ENCODE measurements around the gene SERPINB8. TPM values are rescaled to one million over a fixed set of nuclear protein-coding genes. Genes with fewer than 3 reads are reported as not detected.

SERPINB8 gene
- total RNA-seq, 1 experiment from 2014 or later: 27.2 TPM

DNA sequence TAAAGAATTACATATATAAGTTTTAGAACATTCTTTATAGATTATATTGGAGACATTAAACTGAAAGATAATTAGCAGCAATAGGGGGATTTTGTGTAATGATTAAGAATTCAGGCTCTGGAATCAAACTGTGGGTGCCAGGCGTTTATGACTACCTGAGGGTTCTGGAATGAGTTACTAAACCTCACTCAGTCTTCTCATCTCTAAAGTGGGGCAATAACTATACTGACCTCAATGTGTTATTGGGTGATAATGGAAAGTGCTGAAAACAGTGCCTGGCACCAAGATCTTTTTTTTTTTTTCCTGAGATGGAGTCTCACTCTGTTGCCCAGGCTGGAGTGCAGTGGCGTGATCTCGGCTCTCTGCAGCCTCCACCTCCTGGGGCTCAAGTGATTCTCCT is 7.2 kb downstream of the SERPINB8 start:
- H3K9me3 ChIP-seq (replicated peaks): no peaks in the 10 kb centered on the region
- no peak overlapping the region for H3K27ac ChIP-seq
- H3K27me3 ChIP-seq (replicated peaks): no peaks in the 10 kb centered on the region
- peaks cover 21% of the 10 kb centered on the region for H3K36me3 ChIP-seq
- no peak overlapping the region for H3K4me3 ChIP-seq
- DNase-seq (ENCODE audit: low read depth in 1 of 2, low spot score in 2 of 2): no peak
- peaks cover 9% of the 10 kb centered on the region for H3K4me1 ChIP-seq (replicated peaks)

DNA sequence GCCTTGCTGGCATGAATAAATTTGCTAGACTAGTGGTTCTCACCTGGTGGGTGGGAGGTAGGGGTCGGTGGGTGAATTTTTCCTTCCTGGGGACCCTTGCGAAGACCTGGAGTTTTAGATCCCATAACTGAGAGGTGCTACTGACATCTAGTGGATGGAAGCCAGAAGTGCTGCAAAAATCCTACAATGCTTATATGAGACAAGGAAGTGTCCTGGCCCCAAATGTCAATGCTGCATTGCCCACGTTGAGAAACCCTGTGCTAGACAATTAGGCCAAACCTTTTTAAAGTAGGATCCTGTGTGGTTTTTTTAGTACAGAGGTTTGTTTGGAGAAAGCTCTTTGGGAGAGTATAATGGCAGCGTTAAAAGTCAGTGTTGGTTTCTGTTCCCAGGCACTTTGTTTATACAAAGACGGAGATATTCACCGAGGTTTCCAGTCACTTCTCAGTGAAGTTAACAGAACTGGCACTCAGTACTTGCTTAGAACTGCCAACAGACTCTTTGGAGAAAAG is 9.6 kb downstream of the SERPINB8 start:
- Histone ChIP-seq H3K36me3 (peaks cover 42% of the 10 kb centered on the region), H3K4me3 (peak overlapping the region; percentile 15), H3K4me1 (replicated peaks) (peaks cover 9% of the 10 kb centered on the region), H3K9me3 (replicated peaks) (no peaks in the 10 kb centered on the region), H3K27me3 (replicated peaks) (no peaks in the 10 kb centered on the region), H3K27ac (peak overlapping the region; percentile 55)
- DNase-seq (ENCODE audit: low read depth in 1 of 2, low spot score in 2 of 2): peak; percentile 65 to 77

DNA sequence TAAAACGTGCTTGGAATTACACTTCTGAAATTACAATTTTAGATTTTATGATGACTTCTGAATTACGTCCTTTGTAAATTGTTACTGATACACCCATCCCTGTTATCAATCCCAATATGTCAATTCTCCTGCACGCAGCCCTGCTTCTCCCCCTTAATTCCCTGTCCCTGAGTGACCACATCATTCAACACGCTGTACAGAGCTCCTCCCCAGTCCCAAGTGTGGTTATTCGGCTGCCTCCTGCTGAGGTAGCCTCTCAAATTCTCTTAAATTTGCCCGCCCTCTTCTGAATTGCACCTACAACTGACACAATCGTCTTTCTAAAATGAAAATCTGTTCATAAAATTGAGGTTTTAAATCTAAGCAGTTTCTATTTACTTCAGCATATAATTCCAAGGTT is 10.1 kb downstream of the SERPINB8 start:
- DNase-seq (ENCODE audit: low read depth in 1 of 2, low spot score in 2 of 2): no peak
- peaks cover 6% of the 10 kb centered on the region for H3K4me1 ChIP-seq (replicated peaks)
- H3K4me3 ChIP-seq: no peak overlapping the region
- peaks cover 47% of the 10 kb centered on the region for H3K36me3 ChIP-seq
- H3K27me3 ChIP-seq (replicated peaks): no peaks in the 10 kb centered on the region
- H3K27ac ChIP-seq: peak overlapping the region; percentile 55
- no peaks in the 10 kb centered on the region for H3K9me3 ChIP-seq (replicated peaks)

DNA sequence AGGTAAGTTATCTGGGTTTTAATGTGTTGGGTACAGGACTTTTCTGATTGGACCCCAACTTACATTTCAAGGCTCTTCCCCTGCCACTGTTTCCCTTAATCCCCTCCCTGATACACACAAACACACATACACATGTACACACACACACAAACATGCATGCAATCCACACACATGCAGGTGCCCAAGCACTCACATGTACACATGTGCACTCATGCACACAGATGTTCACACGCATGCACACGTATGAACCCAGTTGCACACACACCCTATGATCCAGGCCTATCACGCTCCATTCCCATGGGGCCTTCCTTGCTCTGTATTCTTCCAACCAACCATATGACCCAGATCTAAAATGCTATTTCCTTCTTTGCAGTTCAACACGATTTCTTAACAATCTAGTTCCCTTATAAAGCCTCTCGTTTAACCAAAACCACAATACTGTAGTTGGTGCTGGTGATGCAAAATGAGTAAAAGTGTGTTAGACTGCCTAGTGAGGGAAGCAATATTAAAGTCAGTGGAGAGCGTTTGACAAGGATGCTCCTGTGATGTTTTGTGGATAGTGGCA is 11.1 kb downstream of the SERPINB8 start:
- Histone ChIP-seq H3K9me3 (replicated peaks) (no peaks in the 10 kb centered on the region), H3K4me3 (no peak overlapping the region), H3K27me3 (replicated peaks) (no peaks in the 10 kb centered on the region), H3K36me3 (peaks cover 57% of the 10 kb centered on the region), H3K27ac (no peak overlapping the region), H3K4me1 (replicated peaks) (peaks cover 5% of the 10 kb centered on the region)
- DNase-seq (ENCODE audit: low read depth in 1 of 2, low spot score in 2 of 2): no peak

DNA sequence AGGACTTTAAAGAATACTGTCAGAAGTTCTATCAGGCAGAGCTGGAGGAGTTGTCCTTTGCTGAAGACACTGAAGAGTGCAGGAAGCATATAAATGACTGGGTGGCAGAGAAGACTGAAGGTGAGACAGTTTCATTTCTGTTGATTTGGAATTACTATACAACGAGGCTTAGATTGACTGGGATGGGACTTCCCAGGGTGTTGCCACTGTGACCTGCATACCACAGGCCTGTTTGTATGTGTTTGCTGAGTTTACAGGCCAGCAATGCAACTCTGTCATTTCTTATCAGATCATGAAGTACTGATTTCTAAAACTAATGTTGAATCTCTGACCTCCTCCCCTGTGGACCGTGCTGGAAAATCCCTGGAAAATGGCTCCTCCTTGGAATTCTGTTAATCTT is 11.8 kb downstream of the SERPINB8 start:
- Histone ChIP-seq H3K4me1 (replicated peaks) (peaks cover 5% of the 10 kb centered on the region), H3K4me3 (no peak overlapping the region), H3K9me3 (replicated peaks) (no peaks in the 10 kb centered on the region), H3K27me3 (replicated peaks) (no peaks in the 10 kb centered on the region), H3K27ac (no peak overlapping the region), H3K36me3 (peaks cover 62% of the 10 kb centered on the region)
- no peak for DNase-seq (ENCODE audit: low read depth in 1 of 2, low spot score in 2 of 2)

DNA sequence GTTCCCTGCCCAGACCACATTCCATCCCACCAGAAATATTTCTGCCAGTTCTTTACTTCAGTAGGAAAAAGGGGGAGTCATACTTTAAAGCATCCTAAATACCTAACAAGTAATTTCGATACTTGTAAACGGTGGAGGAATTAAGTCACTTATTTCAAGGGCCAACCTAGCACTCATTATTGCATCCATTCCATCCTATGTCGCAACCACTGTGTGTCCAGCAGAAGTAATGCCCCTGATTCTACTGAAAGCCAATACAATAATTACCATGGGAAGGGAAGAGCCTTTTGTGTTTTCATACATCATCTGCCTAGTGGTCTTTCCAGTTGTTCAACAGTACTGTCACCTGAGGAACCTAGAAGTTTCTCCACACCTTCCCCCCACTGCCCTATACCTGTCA is 12.5 kb downstream of the SERPINB8 start:
- Histone ChIP-seq H3K27ac (no peak overlapping the region), H3K4me1 (replicated peaks) (peaks cover 5% of the 10 kb centered on the region), H3K9me3 (replicated peaks) (no peaks in the 10 kb centered on the region), H3K4me3 (no peak overlapping the region), H3K36me3 (peaks cover 68% of the 10 kb centered on the region), H3K27me3 (replicated peaks) (no peaks in the 10 kb centered on the region)
- DNase-seq (ENCODE audit: low read depth in 1 of 2, low spot score in 2 of 2): no peak

DNA sequence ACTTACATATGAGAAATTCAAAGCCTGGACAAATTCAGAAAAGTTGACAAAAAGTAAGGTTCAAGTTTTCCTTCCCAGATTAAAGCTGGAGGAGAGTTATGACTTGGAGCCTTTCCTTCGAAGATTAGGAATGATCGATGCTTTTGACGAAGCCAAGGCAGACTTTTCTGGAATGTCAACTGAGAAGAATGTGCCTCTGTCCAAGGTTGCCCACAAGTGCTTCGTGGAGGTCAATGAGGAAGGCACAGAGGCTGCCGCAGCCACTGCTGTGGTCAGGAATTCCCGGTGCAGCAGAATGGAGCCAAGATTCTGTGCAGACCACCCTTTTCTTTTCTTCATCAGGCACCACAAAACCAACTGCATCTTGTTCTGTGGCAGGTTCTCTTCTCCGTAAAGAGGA is 17.0 kb downstream of the SERPINB8 start:
- no peaks in the 10 kb centered on the region for H3K9me3 ChIP-seq (replicated peaks)
- no peaks in the 10 kb centered on the region for H3K4me1 ChIP-seq (replicated peaks)
- no peak overlapping the region for H3K27ac ChIP-seq
- H3K4me3 ChIP-seq: no peak overlapping the region
- no peak for DNase-seq (ENCODE audit: low read depth in 1 of 2, low spot score in 2 of 2)
- no peaks in the 10 kb centered on the region for H3K27me3 ChIP-seq (replicated peaks)
- H3K36me3 ChIP-seq: peaks cover 70% of the 10 kb centered on the region

DNA sequence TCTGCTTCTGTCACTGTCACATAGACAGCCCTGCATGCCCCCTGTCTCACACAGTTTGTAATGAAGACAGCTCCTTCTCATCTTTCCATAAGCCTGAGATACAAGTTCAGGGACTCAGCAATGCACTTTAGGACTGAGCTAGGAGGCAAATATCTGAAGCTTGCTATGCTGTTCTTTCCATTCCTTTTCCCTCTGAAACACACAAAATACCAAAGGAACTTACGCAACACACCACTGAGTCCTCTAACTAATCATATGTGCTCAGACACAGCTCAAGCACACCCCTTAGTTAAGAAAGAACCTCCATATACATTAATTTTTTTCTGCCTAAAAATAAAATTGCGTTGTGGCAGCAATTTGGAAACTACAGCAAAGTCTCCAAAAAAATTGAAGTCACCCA is 17.9 kb downstream of the SERPINB8 start:
- Histone ChIP-seq H3K9me3 (replicated peaks) (no peaks in the 10 kb centered on the region), H3K27ac (no peak overlapping the region), H3K36me3 (peaks cover 61% of the 10 kb centered on the region), H3K4me3 (no peak overlapping the region), H3K27me3 (replicated peaks) (no peaks in the 10 kb centered on the region), H3K4me1 (replicated peaks) (no peaks in the 10 kb centered on the region)
- DNase-seq (ENCODE audit: low read depth in 1 of 2, low spot score in 2 of 2): no peak

DNA sequence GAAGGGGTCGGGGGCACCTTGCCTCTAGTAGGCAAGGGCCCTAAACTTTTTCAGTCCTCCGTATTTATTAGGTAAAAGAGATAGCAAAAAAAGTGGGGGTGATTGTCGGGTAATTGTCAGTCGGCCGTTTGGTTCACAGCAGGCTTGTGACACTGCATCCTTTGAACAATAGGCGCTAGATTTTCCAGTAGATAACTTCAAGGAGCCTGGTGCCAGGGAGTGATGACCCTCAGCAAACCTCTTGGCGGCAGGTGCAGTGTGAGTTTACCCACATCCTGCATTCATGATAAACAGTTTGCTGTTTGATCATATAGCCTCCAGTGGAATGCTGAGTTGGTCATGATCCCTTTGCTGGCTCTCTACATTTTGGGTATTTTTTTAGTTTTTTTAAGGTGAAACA is 22.9 kb downstream of the SERPINB8 start:
- Histone ChIP-seq H3K36me3 (peaks cover 17% of the 10 kb centered on the region), H3K27ac (no peak overlapping the region), H3K4me3 (no peak overlapping the region), H3K9me3 (replicated peaks) (peaks cover 10% of the 10 kb centered on the region), H3K4me1 (replicated peaks) (no peaks in the 10 kb centered on the region), H3K27me3 (replicated peaks) (no peaks in the 10 kb centered on the region)
- DNase-seq (ENCODE audit: low read depth in 1 of 2, low spot score in 2 of 2): no peak

DNA sequence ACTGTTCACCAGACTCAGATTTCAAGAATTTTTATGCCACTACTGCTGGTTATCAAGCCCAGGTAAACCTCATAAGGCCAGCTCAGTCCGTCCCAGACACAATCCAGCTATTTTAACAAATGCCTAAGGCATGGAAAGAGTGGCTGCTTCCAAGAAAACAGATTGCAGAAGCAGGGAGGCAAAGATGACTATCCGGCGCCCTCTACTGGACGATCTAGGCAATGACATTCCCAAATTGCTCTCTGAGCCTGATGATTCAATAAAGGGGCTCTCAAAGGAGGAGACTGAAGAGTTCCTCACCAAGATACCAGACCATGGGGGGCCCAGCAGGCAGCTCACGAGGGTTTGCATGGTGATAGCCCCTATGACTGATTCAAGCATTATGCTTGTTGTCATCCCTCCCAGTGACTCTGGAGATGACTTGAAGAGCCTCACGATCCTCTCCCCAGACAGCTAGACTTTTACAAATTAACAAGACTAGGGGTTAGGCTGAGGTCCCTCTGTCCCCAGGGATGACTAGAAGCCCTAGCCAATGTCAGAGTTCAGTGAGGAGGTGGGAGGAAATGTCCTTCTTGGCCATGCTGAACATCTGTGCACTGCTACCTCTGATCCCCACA is 25.0 kb downstream of the SERPINB8 start:
- H3K4me3 ChIP-seq: no peak overlapping the region
- no peak overlapping the region for H3K27ac ChIP-seq
- no peaks in the 10 kb centered on the region for H3K4me1 ChIP-seq (replicated peaks)
- DNase-seq (ENCODE audit: low read depth in 1 of 2, low spot score in 2 of 2): peak in 1 of 2 experiments; percentile 52
- no peaks in the 10 kb centered on the region for H3K27me3 ChIP-seq (replicated peaks)
- no peaks in the 10 kb centered on the region for H3K36me3 ChIP-seq
- peaks cover 10% of the 10 kb centered on the region for H3K9me3 ChIP-seq (replicated peaks)

DNA sequence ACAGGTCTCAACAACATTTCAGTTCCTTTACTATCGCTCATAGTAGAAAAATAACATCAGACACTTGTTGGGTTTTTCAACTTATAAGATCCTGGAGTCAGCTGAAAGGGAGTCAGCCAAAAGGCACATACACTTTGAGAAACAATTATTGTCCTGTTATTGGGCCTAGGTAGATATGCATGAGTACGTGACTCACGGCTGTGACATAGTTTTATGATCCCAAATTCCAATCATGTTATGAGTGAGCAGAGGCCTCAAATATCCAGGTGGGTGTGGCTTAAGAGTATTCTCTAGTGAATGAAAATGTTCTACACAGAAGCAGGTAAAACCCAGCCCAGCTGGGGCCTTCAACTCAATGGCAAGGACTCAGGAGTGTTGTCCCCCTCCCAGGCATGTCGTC is 27.2 kb downstream of the SERPINB8 start:
- Histone ChIP-seq H3K36me3 (no peaks in the 10 kb centered on the region), H3K9me3 (replicated peaks) (peaks cover 10% of the 10 kb centered on the region), H3K27ac (no peak overlapping the region), H3K4me1 (replicated peaks) (no peaks in the 10 kb centered on the region), H3K4me3 (no peak overlapping the region), H3K27me3 (replicated peaks) (no peaks in the 10 kb centered on the region)
- DNase-seq (ENCODE audit: low read depth in 1 of 2, low spot score in 2 of 2): no peak

DNA sequence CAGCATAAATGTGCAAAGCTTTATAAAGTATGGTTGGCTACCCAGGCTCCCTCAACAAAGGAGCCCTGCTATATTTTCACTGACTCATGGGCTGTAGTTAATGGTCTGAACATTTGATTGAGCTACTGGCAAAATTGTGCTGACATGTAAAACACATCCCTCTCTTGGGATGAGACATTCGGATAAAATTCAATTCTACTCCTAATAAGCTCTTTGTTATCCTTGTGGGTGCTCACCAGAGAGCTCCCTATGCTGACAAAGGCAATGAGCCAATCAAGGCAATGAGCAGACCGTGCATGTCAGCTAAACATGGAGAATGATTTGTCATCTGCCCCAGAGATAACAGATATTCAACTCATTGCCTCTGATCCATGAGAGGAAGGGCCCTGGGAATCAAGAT is 27.7 kb downstream of the SERPINB8 start:
- Histone ChIP-seq H3K27ac (no peak overlapping the region), H3K4me3 (no peak overlapping the region), H3K36me3 (no peaks in the 10 kb centered on the region), H3K4me1 (replicated peaks) (no peaks in the 10 kb centered on the region), H3K9me3 (replicated peaks) (peaks cover 10% of the 10 kb centered on the region), H3K27me3 (replicated peaks) (no peaks in the 10 kb centered on the region)
- DNase-seq (ENCODE audit: low read depth in 1 of 2, low spot score in 2 of 2): no peak

DNA sequence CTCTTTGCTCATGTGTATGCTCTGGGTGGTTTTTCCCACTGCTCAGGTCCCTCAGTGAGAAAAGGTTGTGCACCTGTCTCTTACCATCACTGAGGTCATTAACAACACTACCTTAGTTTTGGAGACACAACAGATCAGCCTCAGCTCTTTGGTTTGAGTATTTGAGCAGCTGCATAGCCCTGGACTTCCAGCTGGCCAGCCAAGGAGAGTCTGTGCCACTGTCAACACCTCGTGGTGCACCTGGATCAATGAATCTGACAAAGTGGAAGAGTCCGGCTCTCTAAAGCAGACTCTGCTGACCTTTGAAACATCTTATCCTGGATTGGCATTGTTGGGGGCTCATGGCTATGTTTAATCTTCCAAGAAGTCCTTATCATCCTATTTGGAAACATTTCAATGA is 30.0 kb downstream of the SERPINB8 start:
- H3K36me3 ChIP-seq: no peaks in the 10 kb centered on the region
- H3K9me3 ChIP-seq (replicated peaks): peaks cover 10% of the 10 kb centered on the region
- H3K4me1 ChIP-seq (replicated peaks): no peaks in the 10 kb centered on the region
- H3K4me3 ChIP-seq: no peak overlapping the region
- H3K27ac ChIP-seq: no peak overlapping the region
- no peak for DNase-seq (ENCODE audit: low read depth in 1 of 2, low spot score in 2 of 2)
- H3K27me3 ChIP-seq (replicated peaks): no peaks in the 10 kb centered on the region

DNA sequence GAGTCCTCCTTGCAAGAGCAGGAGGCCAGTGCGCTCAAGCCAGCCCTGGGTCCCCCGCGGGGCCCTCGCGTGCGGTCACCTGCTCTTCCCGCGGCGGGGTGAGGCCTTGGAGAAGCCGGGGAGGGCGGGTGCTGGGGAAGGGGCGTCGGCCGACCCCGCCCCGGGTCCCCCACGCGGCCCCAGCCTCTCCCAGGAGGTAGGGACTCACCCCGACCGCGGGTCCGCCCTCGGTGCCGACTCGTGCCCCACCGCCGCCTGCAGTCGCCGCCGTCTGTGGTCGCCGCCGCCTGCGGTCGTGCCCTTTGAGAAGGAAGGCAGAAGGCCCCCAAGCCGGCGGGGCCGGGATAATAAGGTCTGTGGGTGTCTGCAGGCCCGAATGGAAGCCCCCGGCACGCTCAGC is 32.7 kb downstream of the SERPINB8 start:
- H3K36me3 ChIP-seq: no peaks in the 10 kb centered on the region
- H3K4me1 ChIP-seq (replicated peaks): no peaks in the 10 kb centered on the region
- no peaks in the 10 kb centered on the region; the same call in 1 of the 2 replicates for H3K27me3 ChIP-seq (replicated peaks)
- no peak for DNase-seq (ENCODE audit: low read depth in 1 of 2, low spot score in 2 of 2)
- H3K4me3 ChIP-seq: no peak overlapping the region
- H3K9me3 ChIP-seq (replicated peaks): no peaks in the 10 kb centered on the region
- H3K27ac ChIP-seq: no peak overlapping the region

DNA sequence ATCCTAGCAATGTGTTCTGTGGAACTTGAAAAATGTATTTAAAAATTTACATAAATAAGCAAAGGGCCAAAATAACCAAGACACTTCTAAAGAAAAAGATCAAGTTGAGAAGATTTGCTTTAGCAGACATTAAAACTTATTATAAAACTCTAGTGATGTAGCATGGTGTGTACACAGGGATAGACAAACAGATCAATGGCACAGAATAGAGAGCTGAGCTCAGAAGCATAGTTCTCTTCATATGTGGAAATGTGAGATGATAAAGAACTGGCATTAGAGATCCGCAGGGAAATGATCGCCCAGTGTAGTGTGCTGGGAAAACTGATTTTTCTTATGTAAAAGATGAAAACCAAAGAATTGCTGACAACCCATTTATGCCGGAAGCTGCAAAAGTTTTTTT is 39.4 kb downstream of the SERPINB8 start:
- no peaks in the 10 kb centered on the region for H3K4me1 ChIP-seq (replicated peaks)
- no peak for DNase-seq (ENCODE audit: low read depth in 1 of 2, low spot score in 2 of 2)
- H3K27me3 ChIP-seq (replicated peaks): peaks cover 4% of the 10 kb centered on the region; the same call in 1 of the 2 replicates
- no peak overlapping the region for H3K27ac ChIP-seq
- H3K9me3 ChIP-seq (replicated peaks): no peaks in the 10 kb centered on the region
- no peaks in the 10 kb centered on the region for H3K36me3 ChIP-seq
- no peak overlapping the region for H3K4me3 ChIP-seq
